Measurements from ENCODE around the gene HNF4A.
A peak's percentile ranks its signal among the peaks of the same experiment; 100 is the strongest.

The HNF4A gene

GRCh38 chr20:44392776-44393607 lies 37.5 kb downstream of the HNF4A start:
- no peak for DNase-seq (ENCODE audit: low read depth)

GRCh38 chr20:44393608-44394451 lies 38.3 kb downstream of the HNF4A start:
- DNase-seq (ENCODE audit: low read depth): no peak

DNA sequence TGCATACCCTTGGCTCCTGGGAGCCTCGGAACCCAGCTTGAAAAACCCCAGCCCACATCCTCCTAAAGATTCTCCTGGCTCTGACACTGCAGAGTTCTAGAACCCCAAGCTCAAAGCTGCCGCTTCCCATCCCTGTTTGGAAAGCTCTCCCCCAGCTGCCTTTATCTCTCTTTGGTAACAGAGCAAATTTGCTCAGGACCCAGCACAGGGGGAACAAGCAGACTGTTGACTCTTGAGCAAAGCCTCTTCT lies 38.9 kb downstream of the HNF4A start:
- no peak for DNase-seq (ENCODE audit: low read depth)

GRCh38 chr20:44394702-44395460 lies 39.4 kb downstream of the HNF4A start:
- no peak for DNase-seq (ENCODE audit: low read depth)

DNA sequence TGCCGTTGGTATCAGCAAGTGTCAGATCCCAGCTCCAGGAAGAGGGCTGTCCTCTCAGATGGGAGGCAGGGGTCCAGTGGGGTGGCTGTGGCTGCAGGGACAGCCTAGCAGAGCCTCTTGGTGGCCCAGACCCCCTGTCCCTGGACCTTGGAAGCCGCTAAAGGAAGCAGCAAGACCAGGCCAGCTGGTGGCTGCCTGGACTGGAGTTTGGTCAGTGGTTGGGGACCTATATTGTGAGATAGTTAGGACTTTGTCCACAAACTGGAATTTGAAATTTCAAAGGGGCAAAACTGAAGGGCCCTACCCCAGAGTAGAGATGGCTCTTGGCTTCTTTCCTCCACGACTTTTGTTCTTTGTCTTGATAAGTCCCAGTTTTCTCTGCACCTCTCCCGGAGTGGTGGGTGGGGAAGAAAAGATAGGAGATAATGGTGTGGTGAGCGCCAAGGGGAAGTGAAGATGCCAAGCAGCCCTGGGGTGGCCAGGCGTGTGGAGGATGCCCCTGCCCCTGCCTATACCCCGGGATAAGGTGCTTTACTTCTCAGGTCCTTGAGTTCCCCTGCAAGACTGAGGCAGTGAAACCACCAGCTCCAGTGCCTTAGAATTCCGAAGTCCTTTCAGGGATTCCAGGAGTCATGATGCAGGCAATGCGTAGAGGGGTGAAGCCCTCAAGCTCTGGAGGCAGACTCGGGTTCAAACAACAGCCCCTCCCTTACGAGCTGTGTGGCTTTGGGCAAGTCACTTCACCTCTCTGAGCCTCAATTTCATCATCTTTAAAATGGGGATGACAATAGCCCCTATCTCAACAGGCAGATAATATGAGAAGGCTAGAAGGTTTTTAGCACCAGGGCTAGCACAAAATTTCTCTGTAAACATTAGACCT lies 40.2 kb downstream of the HNF4A start:
- no peak for DNase-seq (ENCODE audit: low read depth)

- DNase-seq (ENCODE audit: low read depth): no peak
Observed at GRCh38 chr20:44396369-44397130, 41.1 kb downstream of the HNF4A start.

DNA sequence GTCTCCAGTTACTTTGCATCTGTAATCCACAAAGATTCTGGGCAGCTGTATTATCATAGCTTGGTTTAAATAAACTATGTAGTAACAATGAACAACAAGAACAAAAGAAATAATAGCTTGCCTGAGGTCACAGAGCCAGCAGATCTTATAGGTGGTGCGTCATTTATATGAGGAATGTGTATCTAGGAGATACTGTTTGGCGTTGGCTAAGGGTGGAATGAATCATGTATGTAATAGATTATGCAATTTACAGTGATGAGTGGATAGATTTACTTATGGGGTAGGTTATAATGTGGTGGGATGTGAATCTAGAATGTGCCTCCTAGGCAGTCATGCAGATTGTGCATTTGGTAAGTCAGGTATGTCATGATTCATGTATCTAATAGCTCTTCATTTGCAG lies 42.8 kb downstream of the HNF4A start:
- peak; percentile 88 for DNase-seq (ENCODE audit: low read depth)

DNA sequence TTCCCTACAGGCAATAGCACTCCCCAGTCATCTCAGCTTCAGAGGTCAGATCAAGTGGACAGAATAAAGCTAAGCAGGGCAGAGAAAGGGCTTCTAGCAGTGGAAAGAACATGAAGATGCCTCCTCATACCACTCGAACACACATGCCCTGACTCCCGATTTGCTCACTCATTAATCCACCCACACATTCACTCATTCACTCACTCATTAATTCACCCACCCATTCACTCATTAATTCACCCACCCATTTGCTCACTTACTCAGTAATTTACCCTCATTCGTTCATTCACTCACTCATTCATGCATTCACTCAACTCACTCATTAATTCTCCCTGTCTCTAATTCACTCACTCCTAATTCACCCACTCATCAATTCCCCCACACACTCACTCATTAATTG lies 43.9 kb downstream of the HNF4A start:
- DNase-seq (ENCODE audit: low read depth): no peak

- no peak for DNase-seq (ENCODE audit: low read depth)
Observed at GRCh38 chr20:44400671-44400969, 45.1 kb downstream of the HNF4A start.

- DNase-seq (ENCODE audit: low read depth): no peak
Observed at GRCh38 chr20:44400970-44401769, 45.7 kb downstream of the HNF4A start.

DNA sequence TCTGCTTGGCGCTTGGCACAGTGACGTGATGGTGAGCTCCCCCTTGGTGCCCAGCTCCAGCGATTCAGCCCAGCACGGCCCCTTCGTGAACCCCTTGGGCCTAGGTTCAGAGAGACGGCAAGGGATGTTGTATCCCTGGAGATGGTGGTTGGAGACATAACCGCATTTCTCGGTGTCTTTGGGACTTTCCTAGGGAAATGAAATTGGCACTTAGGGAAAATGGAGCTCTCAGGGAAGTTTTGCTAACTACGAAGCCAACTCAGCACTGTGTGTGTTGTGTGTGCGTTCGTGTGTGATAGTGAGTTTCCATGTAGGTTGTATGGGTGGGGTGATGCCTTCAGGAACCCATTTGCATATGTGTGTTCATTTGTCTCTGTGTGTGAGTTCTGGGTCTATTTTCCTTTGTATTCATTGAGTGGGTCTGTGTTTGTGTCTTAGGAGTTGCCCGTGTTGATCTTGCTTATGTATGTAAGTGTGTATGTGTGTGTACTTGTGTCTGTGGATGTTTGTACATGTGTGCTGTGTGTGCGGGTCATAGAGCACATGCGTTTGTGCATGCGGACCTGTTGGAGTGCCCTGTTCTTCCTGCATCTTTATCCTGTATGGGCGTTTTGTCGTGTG lies 46.4 kb downstream of the HNF4A start:
- DNase-seq (ENCODE audit: low read depth): no peak

DNA sequence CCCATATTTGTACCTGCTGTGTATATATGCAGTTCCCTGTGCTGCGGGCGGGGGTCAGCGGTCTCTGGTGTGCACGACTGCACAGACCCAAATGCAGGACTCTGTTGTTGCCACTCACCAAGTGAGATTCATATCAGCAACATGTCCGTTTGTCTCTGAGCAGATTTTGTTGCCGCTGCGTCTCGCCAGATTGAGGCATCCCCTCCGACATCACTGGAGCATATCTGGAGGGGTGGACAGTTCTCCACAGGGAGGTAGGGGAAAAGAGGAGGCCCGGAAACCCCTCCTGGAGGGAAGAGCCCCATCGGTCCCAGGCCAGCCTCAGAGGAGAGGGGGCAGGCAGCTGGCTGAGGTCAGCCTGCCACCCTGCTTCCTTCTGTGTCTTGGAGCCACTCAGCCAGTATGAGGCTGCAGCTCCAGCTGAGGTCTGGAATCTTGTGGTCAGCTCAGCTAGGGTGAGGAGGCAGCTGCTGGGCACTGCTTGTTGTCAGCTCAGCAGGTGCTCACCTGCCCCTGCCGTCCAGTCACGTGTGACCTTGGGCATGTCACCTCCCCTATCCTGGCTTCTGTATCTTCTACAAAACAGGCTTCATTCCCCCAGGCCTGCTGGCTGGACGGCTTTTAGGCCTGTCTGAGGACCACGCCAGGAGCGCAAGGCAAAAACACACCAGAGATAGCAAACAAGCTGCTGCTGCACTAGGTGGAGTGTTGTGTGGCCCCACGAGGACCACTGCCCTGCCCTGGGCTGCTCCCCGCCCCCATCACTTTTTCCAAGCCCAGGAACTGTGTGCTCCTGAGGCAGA lies 47.1 kb downstream of the HNF4A start:
- no peak for DNase-seq (ENCODE audit: low read depth)

DNA sequence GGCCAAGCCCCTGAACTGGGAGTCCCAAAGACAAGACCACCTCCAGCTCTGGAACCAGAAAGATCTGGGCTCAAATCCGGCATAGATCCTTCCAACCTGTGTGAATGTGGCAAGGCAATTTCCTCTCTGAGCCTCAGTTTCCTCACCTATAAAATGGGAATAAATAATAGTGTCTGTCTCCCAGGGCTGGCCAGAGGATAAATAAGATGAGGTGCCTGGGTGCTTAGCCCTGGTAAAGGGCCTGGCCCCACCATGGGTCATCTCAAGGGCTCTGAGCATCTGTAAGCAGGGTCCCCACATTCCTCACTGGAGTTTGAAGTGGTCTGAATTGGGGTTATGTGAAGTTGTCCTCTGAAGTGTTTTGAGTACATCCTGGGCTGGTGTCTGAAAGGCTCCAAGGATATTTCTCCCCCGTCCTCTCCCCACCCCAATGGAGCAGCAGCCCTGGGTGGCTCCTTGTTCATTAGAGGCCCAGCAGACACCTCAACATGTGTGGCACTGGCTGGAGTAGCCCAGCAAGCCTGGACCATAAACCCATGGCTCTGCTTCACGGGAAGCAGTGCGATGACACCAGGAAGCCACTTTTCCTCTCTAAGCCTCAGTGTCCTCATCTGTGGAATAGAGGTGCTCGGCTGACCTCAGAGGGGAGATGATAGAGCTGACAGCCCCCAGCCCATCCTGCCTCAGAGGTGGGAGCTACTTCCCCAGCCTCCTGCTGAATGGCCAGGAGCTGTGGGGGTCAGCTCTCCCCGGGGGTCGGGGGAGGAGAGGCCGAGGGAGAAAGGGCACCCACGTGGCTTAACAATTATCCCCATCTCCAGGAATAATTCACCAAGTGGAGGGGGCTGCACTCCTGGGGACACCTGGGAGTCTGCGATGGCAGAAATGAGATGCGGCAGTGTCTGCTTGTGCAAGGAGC lies 48.0 kb downstream of the HNF4A start:
- DNase-seq (ENCODE audit: low read depth): no peak

GRCh38 chr20:44404204-44405181 lies 49.0 kb downstream of the HNF4A start:
- DNase-seq (ENCODE audit: low read depth): no peak

- no peak for DNase-seq (ENCODE audit: low read depth)
Observed at GRCh38 chr20:44405257-44405656, 49.8 kb downstream of the HNF4A start.

DNA sequence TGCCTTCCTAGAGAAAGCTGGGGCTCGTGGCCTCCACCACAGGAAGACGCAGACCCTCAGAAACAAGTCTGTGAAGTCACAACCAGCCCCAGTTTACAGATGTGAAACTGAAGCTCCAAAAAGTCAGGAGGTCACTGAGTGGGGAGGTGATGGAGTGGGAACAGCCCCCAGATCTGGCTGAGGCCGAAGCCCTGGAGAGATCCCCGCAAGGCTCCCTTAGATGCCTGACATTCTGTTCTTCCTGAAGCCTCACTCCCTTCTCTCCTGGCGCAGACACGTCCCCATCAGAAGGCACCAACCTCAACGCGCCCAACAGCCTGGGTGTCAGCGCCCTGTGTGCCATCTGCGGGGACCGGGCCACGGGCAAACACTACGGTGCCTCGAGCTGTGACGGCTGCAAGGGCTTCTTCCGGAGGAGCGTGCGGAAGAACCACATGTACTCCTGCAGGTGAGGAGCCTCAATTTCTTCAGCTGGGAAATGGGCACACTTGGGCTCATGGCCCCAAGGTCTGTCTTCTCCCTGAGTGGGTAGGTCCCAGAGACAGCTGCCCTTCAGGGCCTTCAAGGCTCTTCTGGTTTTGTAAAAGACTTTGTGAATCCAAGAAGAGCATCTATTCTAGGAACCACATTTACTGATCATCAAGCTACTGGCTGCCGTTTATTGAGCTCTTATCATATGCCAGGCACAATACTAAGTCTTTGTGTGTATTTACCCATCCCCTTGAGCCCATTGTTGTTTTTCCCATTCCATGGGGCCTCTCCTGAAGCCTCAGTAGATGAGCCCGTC lies 50.5 kb downstream of the HNF4A start:
- no peak for DNase-seq (ENCODE audit: low read depth)

Data from iris pigment epithelial cell (primary cell).